ENCODE data around the gene CUL4A. TPM values are rescaled to one million over a fixed set of nuclear protein-coding genes. Genes with fewer than 3 reads are reported as not detected.

CUL4A gene
- total and polyA plus RNA-seq, 2 experiments from 2014 or later, result 67.3 to 197 TPM

DNA sequence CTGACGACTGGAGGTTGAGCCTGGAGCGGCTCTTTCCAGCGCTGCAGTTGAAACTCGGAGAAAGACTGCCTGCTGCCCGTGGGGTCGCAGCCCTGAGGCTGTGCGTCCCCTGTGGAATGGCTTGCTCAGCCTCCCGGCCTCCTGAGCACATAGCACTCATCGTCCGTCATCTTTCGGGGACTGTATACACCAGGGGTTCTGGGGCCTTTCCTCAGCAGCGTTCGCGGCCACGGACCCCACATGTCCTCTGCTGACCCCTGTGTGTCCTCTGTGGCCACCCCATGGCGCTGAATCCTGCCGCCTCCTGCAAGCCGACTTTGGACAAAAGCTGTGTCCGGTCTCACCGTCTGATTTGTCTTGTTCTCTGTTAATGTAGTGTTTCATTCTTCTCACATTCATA, 20.4 kb downstream of the CUL4A start:
- H3F3A ChIP-seq (ENCODE audit: insufficient read depth), result no peaks in the 10 kb centered on the region

DNA sequence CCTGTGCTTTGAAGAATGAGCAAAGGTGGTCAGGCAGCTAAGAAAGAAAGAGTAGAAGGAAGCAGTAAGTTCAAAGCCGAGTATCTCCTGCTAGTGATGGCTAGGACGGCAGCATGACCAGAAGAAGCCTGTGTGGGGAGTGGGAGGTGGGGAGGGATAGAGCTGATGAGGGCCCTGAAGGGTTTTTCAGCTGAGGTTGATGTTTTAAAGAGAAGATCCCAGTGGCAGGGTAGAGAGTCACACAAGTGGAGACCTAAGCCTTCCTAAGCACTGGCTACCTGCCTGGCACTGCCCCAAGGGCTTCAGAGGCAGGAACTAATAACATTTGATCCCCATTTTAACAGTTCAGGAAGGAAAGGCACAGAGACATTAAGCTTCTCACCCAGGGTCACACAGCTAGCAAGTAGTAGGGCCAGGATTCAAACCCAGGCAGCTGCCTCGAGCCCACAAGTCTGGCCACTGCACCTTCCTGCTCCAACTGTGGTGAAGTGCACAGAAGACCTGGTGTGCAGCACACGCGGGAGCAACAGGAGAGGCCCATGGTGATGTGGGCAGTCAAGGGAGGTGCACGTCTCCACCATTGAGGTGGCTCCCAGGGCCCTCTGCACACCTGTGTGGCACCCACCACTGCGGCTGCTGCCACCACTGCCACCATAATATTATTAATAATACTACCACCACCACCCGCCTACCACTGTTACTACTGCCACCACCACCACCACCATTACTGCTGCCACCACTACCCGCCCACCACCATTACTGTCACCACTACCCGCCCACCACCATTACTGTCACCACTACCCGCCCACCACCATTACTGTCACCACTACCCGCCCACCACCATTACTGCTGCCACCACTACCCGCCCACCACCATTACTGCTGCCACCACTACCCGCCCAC, 22.1 kb downstream of the CUL4A start:
- Histone ChIP-seq H3K27ac (no peak overlapping the region), H3K9ac (no peak overlapping the region), H3K9me2 (ENCODE audit: insufficient read depth) (no peaks in the 10 kb centered on the region), H3K79me2 (ENCODE audit: insufficient read depth) (peaks cover 38% of the 10 kb centered on the region), H3K27me3 (replicated peaks; ENCODE audit: insufficient read depth) (no peaks in the 10 kb centered on the region), H3K4me3 (no peak overlapping the region), H3K4me2 (ENCODE audit: unreplicated experiment) (no peak overlapping the region), H3K36me3 (ENCODE audit: low read depth) (peaks cover 17% of the 10 kb centered on the region; the same call in 1 of the 2 replicates), H3F3A (ENCODE audit: insufficient read depth) (no peaks in the 10 kb centered on the region), H3K9me3 (ENCODE audit: low read depth) (no peaks in the 10 kb centered on the region), H4K20me1 (ENCODE audit: insufficient read depth) (no peaks in the 10 kb centered on the region; the same call in 1 of the 2 replicates), H3K4me1 (ENCODE audit: insufficient read depth) (no peaks in the 10 kb centered on the region), H2AFZ (no peak overlapping the region)
- WGBS, 2 experiments (ENCODE audit: low coverage in 1 of 2, low lambda C conversion rate in 2 of 2, missing lambda C conversion rate in 2 of 2), result 75 to 79% methylated on average over 8 to 14 of the region's 14 CpGs
- DNase-seq, result no peak
- in situ Hi-C loops (cut with MboI), result no loop called here
- TF ChIP-seq EZH2phosphoT487 (IDR thresholded peaks at IDR 0.05; ENCODE audit: insufficient read depth, low read depth), result no peak
- TF ChIP-seq EZH2 (IDR thresholded peaks at IDR 0.05; ENCODE audit: insufficient read depth, poor library complexity, severe bottlenecking), result no peak

More for the DNA sequence above, 20.4 kb downstream of the CUL4A start:
- Histone ChIP-seq H3K9ac (no peak overlapping the region), H3K4me2 (ENCODE audit: unreplicated experiment) (no peak overlapping the region), H4K20me1 (ENCODE audit: insufficient read depth) (no peaks in the 10 kb centered on the region; the same call in 1 of the 2 replicates), H3K4me3 (no peak overlapping the region), H3K27ac (no peak overlapping the region), H3K9me3 (ENCODE audit: low read depth) (no peaks in the 10 kb centered on the region), H3K27me3 (replicated peaks; ENCODE audit: insufficient read depth) (no peaks in the 10 kb centered on the region), H3K36me3 (ENCODE audit: low read depth) (peaks cover 19% of the 10 kb centered on the region), H2AFZ (no peak overlapping the region), H3K4me1 (ENCODE audit: insufficient read depth) (no peaks in the 10 kb centered on the region), H3K9me2 (ENCODE audit: insufficient read depth) (no peaks in the 10 kb centered on the region), H3K79me2 (ENCODE audit: insufficient read depth) (peaks cover 54% of the 10 kb centered on the region)
- 97 to 98% methylated on average over 20 of the region's 20 CpGs for WGBS, 2 experiments (ENCODE audit: low coverage in 1 of 2, low lambda C conversion rate in 2 of 2, missing lambda C conversion rate in 2 of 2)
- in situ Hi-C loops (cut with MboI), result no loop called here
- no peak for DNase-seq
- TF ChIP-seq EZH2 (IDR thresholded peaks at IDR 0.05; ENCODE audit: insufficient read depth, poor library complexity, severe bottlenecking) (no peak), EZH2phosphoT487 (IDR thresholded peaks at IDR 0.05; ENCODE audit: insufficient read depth, low read depth) (no peak)

DNA sequence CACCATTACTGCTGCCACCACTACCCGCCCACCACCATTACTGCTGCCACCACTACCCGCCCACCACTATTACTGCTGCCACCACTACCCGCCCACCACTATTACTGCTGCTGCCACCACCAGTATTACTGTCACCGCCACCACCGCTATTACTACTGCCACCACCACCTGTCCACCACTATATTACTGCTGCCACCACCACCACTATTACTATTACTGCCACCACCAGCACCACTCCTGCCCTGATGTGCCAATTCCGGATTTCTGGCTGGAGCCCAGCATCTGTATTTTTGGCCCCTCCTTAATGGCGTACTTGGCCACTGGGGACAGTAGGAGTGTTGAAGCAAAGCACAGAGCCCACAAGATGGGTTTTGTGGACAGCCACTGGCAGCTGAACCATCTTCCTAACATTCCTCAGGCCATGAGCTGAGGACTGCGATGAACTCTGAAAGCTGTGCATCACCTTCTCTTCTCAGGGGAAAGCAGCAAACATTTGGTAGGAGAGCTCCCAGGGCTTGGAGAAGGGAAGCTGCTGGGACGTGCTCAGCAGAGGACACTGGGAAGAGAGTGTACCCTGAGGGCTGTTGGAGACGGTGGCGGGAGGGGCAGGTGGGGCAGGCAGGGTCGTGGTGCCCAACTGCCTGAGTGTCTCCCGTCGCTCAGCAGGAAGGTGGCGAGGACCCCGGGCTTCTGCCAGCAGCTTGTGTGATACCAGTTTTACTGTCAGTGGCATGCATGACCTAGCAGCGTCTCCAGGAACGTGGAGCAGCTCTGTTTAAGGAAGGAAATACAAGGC, 23.0 kb downstream of the CUL4A start:
- Histone ChIP-seq H3K79me2 (ENCODE audit: insufficient read depth) (peaks cover 29% of the 10 kb centered on the region), H3K9me3 (ENCODE audit: low read depth) (no peaks in the 10 kb centered on the region), H3K9me2 (ENCODE audit: insufficient read depth) (no peaks in the 10 kb centered on the region), H3K9ac (no peak overlapping the region), H4K20me1 (ENCODE audit: insufficient read depth) (no peaks in the 10 kb centered on the region; the same call in 1 of the 2 replicates), H3K36me3 (ENCODE audit: low read depth) (peaks cover 23% of the 10 kb centered on the region; the same call in 1 of the 2 replicates), H3K27me3 (replicated peaks; ENCODE audit: insufficient read depth) (no peaks in the 10 kb centered on the region), H3K4me2 (ENCODE audit: unreplicated experiment) (no peak overlapping the region), H3K4me1 (ENCODE audit: insufficient read depth) (no peaks in the 10 kb centered on the region), H3F3A (ENCODE audit: insufficient read depth) (no peaks in the 10 kb centered on the region), H2AFZ (no peak overlapping the region), H3K27ac (no peak overlapping the region), H3K4me3 (no peak overlapping the region)
- TF ChIP-seq EZH2 (IDR thresholded peaks at IDR 0.05; ENCODE audit: insufficient read depth, poor library complexity, severe bottlenecking) (no peak), EZH2phosphoT487 (IDR thresholded peaks at IDR 0.05; ENCODE audit: insufficient read depth, low read depth) (no peak)
- 82 to 93% methylated on average over 16 to 18 of the region's 18 CpGs for WGBS, 2 experiments (ENCODE audit: low coverage in 1 of 2, low lambda C conversion rate in 2 of 2, missing lambda C conversion rate in 2 of 2)
- in situ Hi-C loops (cut with MboI), result no loop called here
- DNase-seq, result no peak

DNA sequence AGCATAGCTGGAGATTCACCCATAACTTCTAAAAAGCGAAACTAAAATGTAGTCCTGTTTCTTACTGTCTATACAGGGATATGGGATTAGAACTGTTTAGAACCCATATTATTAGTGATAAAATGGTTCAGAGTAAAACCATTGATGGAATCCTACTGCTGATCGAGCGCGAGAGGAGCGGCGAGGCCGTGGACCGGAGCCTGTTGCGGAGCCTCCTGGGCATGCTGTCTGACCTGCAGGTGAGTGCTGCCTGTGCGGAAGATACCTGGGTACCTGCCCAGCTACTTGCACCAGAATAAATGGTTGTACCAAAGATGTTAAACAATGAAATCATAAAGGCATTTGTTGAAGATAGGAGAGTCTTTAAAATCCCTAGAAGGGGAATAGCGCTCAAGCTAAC, 23.7 kb downstream of the CUL4A start:
- in situ Hi-C loops (cut with MboI), result no loop called here
- no peaks in the 10 kb centered on the region for H3F3A ChIP-seq (ENCODE audit: insufficient read depth)
- peaks cover 30% of the 10 kb centered on the region; the same call in 1 of the 2 replicates for H3K36me3 ChIP-seq (ENCODE audit: low read depth)
- H4K20me1 ChIP-seq (ENCODE audit: insufficient read depth), result no peaks in the 10 kb centered on the region; the same call in 1 of the 2 replicates
- WGBS, 2 experiments (ENCODE audit: low coverage in 1 of 2, low lambda C conversion rate in 2 of 2, missing lambda C conversion rate in 2 of 2), result 97% methylated on average over 11 of the region's 11 CpGs
- TF ChIP-seq EZH2 (IDR thresholded peaks at IDR 0.05; ENCODE audit: insufficient read depth, poor library complexity, severe bottlenecking), result no peak
- no peak for TF ChIP-seq EZH2phosphoT487 (IDR thresholded peaks at IDR 0.05; ENCODE audit: insufficient read depth, low read depth)
- no peaks in the 10 kb centered on the region for H3K27me3 ChIP-seq (replicated peaks; ENCODE audit: insufficient read depth)
- H2AFZ ChIP-seq, result no peak overlapping the region
- peaks cover 22% of the 10 kb centered on the region for H3K79me2 ChIP-seq (ENCODE audit: insufficient read depth)
- no peak overlapping the region for H3K4me3 ChIP-seq
- no peaks in the 10 kb centered on the region for H3K4me1 ChIP-seq (ENCODE audit: insufficient read depth)
- no peaks in the 10 kb centered on the region for H3K9me3 ChIP-seq (ENCODE audit: low read depth)
- no peak overlapping the region for H3K9ac ChIP-seq
- no peaks in the 10 kb centered on the region for H3K9me2 ChIP-seq (ENCODE audit: insufficient read depth)
- no peak for DNase-seq
- H3K27ac ChIP-seq, result no peak overlapping the region
- H3K4me2 ChIP-seq (ENCODE audit: unreplicated experiment), result no peak overlapping the region
